Tibial nerve (tissue), 4 donors: ENCODE data around the gene CPXM2.

Source experiments
- CTCF ChIP-seq, 5 experiments: fragments of 200-600 bp in 3 of 5; fragments of 450-650 bp in 2 of 5; sonication (generic) in 3 of 5; IDR thresholded peaks; one replicate each; pipeline ENCODE4 v1.5.1; 2016 to 2019; ENCODE audit warnings: antibody characterized with exemption in 5 of 5, mild to moderate bottlenecking in 3 of 5, moderate library complexity in 2 of 5
- EP300 ChIP-seq, 2 donors: sonication (generic); formaldehyde crosslinking; IDR thresholded peaks; one replicate each; pipeline ENCODE4 v1.6.1; 2017; ENCODE audit warnings: antibody characterized with exemption in 2 of 2, mild to moderate bottlenecking in 1 of 2

- TF ChIP-seq EP300 (IDR thresholded peaks at IDR 0.05) (no peak), CTCF (IDR thresholded peaks at IDR 0.05) (no peak)
These were observed 165.2 kb downstream of the CPXM2 start for GRCh38 chr10:123726381-123726780.
